Ovary (tissue), 3 donors: ENCODE data around the gene ERG28.

Experiments used
- EP300 ChIP-seq: sonication (generic); formaldehyde crosslinking; IDR thresholded peaks from one replicate; pipeline ENCODE4 v1.6.1; 2017; ENCODE audit warnings: antibody characterized with exemption
- POLR2A ChIP-seq: fragments of 450-650 bp; IDR thresholded peaks from one replicate; pipeline ENCODE4 v1.6.1; 2017; ENCODE audit warnings: antibody characterized with exemption, mild to moderate bottlenecking, moderate library complexity
- TF ChIP-seq, protein P1 (sequence below), 3 donors: fragments of 450-650 bp in 2 of 3; fragments of 200-600 bp in 1 of 3; IDR thresholded peaks; one replicate each; pipeline versions ENCODE4 v1.5.1 to v1.8.0; 2016 to 2022; ENCODE audit warnings: antibody characterized with exemption in 3 of 3, mild to moderate bottlenecking in 1 of 3
- donor health status: DM: no; HTN: no; CAD: no.

DNA sequence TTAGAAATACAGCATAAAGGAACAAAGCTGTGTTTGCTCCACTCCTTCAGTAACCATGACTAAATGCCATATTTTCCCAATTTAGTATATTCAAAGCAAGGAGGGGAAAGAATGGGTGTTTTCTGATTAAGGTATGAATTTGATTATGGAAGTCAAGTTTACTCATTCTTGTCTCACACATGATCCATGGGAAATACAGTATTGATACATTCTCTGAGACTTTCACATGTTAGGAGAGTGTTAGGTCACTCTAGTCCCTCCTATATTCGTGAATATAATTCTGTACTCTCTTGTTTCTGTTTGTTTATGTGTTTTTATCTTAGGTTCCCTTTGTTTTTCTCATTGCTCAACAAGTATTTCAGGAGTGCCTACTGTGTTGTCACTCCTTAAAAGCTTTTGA, 42.8 kb upstream of the ERG28 start:
- TF ChIP-seq, protein P1, sequence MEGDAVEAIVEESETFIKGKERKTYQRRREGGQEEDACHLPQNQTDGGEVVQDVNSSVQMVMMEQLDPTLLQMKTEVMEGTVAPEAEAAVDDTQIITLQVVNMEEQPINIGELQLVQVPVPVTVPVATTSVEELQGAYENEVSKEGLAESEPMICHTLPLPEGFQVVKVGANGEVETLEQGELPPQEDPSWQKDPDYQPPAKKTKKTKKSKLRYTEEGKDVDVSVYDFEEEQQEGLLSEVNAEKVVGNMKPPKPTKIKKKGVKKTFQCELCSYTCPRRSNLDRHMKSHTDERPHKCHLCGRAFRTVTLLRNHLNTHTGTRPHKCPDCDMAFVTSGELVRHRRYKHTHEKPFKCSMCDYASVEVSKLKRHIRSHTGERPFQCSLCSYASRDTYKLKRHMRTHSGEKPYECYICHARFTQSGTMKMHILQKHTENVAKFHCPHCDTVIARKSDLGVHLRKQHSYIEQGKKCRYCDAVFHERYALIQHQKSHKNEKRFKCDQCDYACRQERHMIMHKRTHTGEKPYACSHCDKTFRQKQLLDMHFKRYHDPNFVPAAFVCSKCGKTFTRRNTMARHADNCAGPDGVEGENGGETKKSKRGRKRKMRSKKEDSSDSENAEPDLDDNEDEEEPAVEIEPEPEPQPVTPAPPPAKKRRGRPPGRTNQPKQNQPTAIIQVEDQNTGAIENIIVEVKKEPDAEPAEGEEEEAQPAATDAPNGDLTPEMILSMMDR (IDR thresholded peaks at IDR 0.05): no peak
- TF ChIP-seq POLR2A (no peak), EP300 (no peak)
